Measurements from ENCODE around the gene RPS2.
A peak's percentile ranks its signal among the peaks of the same experiment; 100 is the strongest.

Gene RPS2

DNA sequence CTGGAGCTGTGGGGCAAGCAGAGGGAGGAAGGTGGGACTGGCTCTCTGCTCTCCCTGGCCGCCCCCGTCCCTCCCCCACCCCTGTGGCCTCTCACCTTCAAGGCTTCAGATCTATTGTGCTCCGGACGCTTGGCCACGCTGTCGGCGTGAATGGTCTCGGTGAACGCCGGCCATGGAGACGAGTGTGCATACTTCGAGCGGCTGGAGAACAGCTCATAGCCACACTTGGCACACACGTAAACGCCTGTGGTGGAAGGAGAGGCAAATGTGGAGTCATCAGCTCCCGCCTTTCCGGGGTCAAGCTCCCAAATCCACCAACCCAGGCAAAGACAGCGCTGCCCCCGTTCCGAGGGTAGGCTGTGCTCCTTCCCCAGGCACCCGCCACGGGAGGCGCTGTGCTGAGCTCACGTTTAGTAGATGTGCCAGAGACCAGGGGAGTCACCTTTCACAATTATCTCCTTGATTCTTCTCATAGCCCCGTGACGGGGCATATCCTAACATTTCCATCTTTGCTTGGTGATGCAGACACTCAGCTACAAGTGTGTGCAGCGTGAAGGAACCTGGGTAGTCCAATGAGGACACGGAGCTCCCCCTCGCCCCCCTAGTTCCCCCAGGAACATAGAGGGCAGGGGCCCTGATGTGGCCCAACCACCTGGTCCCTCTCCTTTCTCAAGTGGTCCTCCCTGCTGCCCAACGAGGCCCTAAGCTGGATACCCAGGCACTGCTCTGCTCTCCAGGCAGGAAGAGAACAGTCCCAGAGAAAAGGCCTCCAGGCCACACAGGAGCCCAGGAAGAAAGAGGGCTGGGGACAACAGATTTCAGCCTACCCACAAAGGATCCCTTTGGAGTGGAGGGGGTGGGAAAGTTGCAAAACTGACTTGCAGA is 23.2 kb downstream of the RPS2 start (continued):
- TF ChIP-seq TCF7L2 (IDR thresholded peaks at IDR 0.05; ENCODE audit: borderline replicate concordance, low read depth, low read length): no peak
- TF ChIP-seq YY1 (tag by site-specific recombination; IDR thresholded peaks at IDR 0.05): no peak
- no peak for TF ChIP-seq ZNF621 (tag by site-specific recombination; IDR thresholded peaks at IDR 0.05)
- TF ChIP-seq ZNF596 (tag by site-specific recombination; IDR thresholded peaks at IDR 0.05): no peak
- TF ChIP-seq, protein P1, sequence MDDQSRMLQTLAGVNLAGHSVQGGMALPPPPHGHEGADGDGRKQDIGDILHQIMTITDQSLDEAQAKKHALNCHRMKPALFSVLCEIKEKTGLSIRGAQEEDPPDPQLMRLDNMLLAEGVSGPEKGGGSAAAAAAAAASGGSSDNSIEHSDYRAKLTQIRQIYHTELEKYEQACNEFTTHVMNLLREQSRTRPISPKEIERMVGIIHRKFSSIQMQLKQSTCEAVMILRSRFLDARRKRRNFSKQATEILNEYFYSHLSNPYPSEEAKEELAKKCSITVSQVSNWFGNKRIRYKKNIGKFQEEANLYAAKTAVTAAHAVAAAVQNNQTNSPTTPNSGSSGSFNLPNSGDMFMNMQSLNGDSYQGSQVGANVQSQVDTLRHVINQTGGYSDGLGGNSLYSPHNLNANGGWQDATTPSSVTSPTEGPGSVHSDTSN (CRISPR knock-in tag; IDR thresholded peaks at IDR 0.05): no peak
- no peak for TF ChIP-seq ZFP69B (tag by site-specific recombination; IDR thresholded peaks at IDR 0.05)
- TF ChIP-seq ZXDB (tag by site-specific recombination; IDR thresholded peaks at IDR 0.05): no peak
- TF ChIP-seq ZNF560 (tag by site-specific recombination; IDR thresholded peaks at IDR 0.05; ENCODE audit: borderline replicate concordance): no peak
- no peak for TF ChIP-seq ZNF747 (tag by site-specific recombination; IDR thresholded peaks at IDR 0.05)
- TF ChIP-seq ZNF112 (tag by site-specific recombination; IDR thresholded peaks at IDR 0.05): no peak
- no peak for TF ChIP-seq ZNF548 (tag by site-specific recombination; IDR thresholded peaks at IDR 0.05)
- no peak for TF ChIP-seq ZNF221 (tag by site-specific recombination; IDR thresholded peaks at IDR 0.05; ENCODE audit: borderline replicate concordance)
- no peak for TF ChIP-seq ZNF274 (IDR thresholded peaks at IDR 0.05; ENCODE audit: low read length)
- no peak for TF ChIP-seq ZNF274 (tag by site-specific recombination; IDR thresholded peaks at IDR 0.05; ENCODE audit: borderline replicate concordance)
- TF ChIP-seq ZNF133 (tag by site-specific recombination; IDR thresholded peaks at IDR 0.05): no peak
- TF ChIP-seq ZNF501 (tag by site-specific recombination; IDR thresholded peaks at IDR 0.05): no peak
- TF ChIP-seq ZNF174 (tag by site-specific recombination; IDR thresholded peaks at IDR 0.05): no peak
- no peak for TF ChIP-seq ZNF10 (tag by site-specific recombination; IDR thresholded peaks at IDR 0.05)
- TF ChIP-seq ZBTB7A (tag by site-specific recombination; IDR thresholded peaks at IDR 0.05; ENCODE audit: low read depth): no peak
- TF ChIP-seq ZNF629 (tag by site-specific recombination; IDR thresholded peaks at IDR 0.05): no peak
- TF ChIP-seq, protein P2, sequence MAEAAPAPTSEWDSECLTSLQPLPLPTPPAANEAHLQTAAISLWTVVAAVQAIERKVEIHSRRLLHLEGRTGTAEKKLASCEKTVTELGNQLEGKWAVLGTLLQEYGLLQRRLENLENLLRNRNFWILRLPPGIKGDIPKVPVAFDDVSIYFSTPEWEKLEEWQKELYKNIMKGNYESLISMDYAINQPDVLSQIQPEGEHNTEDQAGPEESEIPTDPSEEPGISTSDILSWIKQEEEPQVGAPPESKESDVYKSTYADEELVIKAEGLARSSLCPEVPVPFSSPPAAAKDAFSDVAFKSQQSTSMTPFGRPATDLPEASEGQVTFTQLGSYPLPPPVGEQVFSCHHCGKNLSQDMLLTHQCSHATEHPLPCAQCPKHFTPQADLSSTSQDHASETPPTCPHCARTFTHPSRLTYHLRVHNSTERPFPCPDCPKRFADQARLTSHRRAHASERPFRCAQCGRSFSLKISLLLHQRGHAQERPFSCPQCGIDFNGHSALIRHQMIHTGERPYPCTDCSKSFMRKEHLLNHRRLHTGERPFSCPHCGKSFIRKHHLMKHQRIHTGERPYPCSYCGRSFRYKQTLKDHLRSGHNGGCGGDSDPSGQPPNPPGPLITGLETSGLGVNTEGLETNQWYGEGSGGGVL (tag by site-specific recombination; IDR thresholded peaks at IDR 0.05): no peak
- TF ChIP-seq ZNF843 (tag by site-specific recombination; IDR thresholded peaks at IDR 0.05): no peak
- TF ChIP-seq ZNF366 (tag by site-specific recombination; conservative IDR thresholded peaks at IDR 0.05): no peak
- TF ChIP-seq ZNF335 (tag by site-specific recombination; conservative IDR thresholded peaks at IDR 0.05): peak; percentile 66
- TF ChIP-seq, protein P3, sequence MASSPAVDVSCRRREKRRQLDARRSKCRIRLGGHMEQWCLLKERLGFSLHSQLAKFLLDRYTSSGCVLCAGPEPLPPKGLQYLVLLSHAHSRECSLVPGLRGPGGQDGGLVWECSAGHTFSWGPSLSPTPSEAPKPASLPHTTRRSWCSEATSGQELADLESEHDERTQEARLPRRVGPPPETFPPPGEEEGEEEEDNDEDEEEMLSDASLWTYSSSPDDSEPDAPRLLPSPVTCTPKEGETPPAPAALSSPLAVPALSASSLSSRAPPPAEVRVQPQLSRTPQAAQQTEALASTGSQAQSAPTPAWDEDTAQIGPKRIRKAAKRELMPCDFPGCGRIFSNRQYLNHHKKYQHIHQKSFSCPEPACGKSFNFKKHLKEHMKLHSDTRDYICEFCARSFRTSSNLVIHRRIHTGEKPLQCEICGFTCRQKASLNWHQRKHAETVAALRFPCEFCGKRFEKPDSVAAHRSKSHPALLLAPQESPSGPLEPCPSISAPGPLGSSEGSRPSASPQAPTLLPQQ (tag by site-specific recombination; IDR thresholded peaks at IDR 0.05): no peak
- no peak for TF ChIP-seq ZNF777 (tag by site-specific recombination; IDR thresholded peaks at IDR 0.05; ENCODE audit: borderline replicate concordance)
- no peak for TF ChIP-seq ZNF624 (tag by site-specific recombination; IDR thresholded peaks at IDR 0.05)
- no peak for TF ChIP-seq ZNF350 (tag by site-specific recombination; IDR thresholded peaks at IDR 0.05)
- no peak for TF ChIP-seq ZBTB1 (tag by site-specific recombination; IDR thresholded peaks at IDR 0.05)
- no peak for TF ChIP-seq ZNF76 (tag by site-specific recombination; IDR thresholded peaks at IDR 0.05; ENCODE audit: borderline replicate concordance, low read depth)
- TF ChIP-seq MYNN (tag by site-specific recombination; IDR thresholded peaks at IDR 0.05; ENCODE audit: borderline replicate concordance): no peak
- no peak for TF ChIP-seq ZNF324 (tag by site-specific recombination; IDR thresholded peaks at IDR 0.05)
- TF ChIP-seq ZNF623 (tag by site-specific recombination; IDR thresholded peaks at IDR 0.05): no peak
- TF ChIP-seq ZNF248 (tag by site-specific recombination; IDR thresholded peaks at IDR 0.05): no peak
- no peak for TF ChIP-seq ZNF558 (tag by site-specific recombination; IDR thresholded peaks at IDR 0.05)
- no peak for TF ChIP-seq ZSCAN23 (tag by site-specific recombination; IDR thresholded peaks at IDR 0.05)
- TF ChIP-seq, protein P4, sequence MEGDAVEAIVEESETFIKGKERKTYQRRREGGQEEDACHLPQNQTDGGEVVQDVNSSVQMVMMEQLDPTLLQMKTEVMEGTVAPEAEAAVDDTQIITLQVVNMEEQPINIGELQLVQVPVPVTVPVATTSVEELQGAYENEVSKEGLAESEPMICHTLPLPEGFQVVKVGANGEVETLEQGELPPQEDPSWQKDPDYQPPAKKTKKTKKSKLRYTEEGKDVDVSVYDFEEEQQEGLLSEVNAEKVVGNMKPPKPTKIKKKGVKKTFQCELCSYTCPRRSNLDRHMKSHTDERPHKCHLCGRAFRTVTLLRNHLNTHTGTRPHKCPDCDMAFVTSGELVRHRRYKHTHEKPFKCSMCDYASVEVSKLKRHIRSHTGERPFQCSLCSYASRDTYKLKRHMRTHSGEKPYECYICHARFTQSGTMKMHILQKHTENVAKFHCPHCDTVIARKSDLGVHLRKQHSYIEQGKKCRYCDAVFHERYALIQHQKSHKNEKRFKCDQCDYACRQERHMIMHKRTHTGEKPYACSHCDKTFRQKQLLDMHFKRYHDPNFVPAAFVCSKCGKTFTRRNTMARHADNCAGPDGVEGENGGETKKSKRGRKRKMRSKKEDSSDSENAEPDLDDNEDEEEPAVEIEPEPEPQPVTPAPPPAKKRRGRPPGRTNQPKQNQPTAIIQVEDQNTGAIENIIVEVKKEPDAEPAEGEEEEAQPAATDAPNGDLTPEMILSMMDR (tag by site-specific recombination; IDR thresholded peaks at IDR 0.05): peak; percentile 87
